NB4 (cell line): Measurements from ENCODE around the gene B3GALNT1.

Source experiments
- CTCF ChIP-seq: IDR thresholded peaks from one replicate; pipeline ENCODE4 v1.5.1; 2012; ENCODE audit warnings: low read depth, low read length
- POLR2A ChIP-seq: IDR thresholded peaks from 2 replicates; pipeline ENCODE4 v1.6.1; 2011; ENCODE audit warnings: mild to moderate bottlenecking; ENCODE audit not compliant: insufficient read length; ENCODE audit errors: extremely low read depth
- TF ChIP-seq, protein P1 (sequence below): IDR thresholded peaks from 2 replicates; pipeline ENCODE4 v1.6.1; 2011; ENCODE audit warnings: low read depth, low read length

- no peak for TF ChIP-seq CTCF
- TF ChIP-seq, protein P1, sequence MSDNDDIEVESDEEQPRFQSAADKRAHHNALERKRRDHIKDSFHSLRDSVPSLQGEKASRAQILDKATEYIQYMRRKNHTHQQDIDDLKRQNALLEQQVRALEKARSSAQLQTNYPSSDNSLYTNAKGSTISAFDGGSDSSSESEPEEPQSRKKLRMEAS: no peak
- no peak for TF ChIP-seq POLR2A
Measured at GRCh38 chr3:161101609-161102008, 3.5 kb downstream of the B3GALNT1 start.
